Epithelial cell of esophagus (primary cell): ENCODE results near the gene SPEM1.

ENCODE experiments used
- DNase-seq: peaks from one replicate; pipeline ENCODE4 v3.0.0; 2010; ENCODE audit warnings: low read depth
- H3K4me3 ChIP-seq: 2 replicates; pipeline ENCODE4 v1.5.1; 2011; ENCODE audit warnings: mild to moderate bottlenecking, low read length, control low read depth
- CTCF ChIP-seq: IDR thresholded peaks from 2 replicates; pipeline ENCODE4 v1.5.1; 2011; ENCODE audit warnings: low read depth, mild to moderate bottlenecking, low read length, control low read depth, inconsistent platforms; ENCODE audit not compliant: insufficient read depth; ENCODE audit errors: missing control alignments

Gene SPEM1

GRCh38 chr17:7464081-7464480 is 44.0 kb downstream of the SPEM1 start:
- H3K4me3 ChIP-seq: no peak overlapping the region
- DNase-seq: peak; percentile 75
- no peak for TF ChIP-seq CTCF

GRCh38 chr17:7465597-7466275 is 45.6 kb downstream of the SPEM1 start:
- no peak for DNase-seq
- no peak overlapping the region for H3K4me3 ChIP-seq
- TF ChIP-seq CTCF: no peak

- DNase-seq: no peak
- H3K4me3 ChIP-seq: no peak overlapping the region
Measured at GRCh38 chr17:7466318-7466638, 46.2 kb downstream of the SPEM1 start.

GRCh38 chr17:7466639-7467341 is 46.7 kb downstream of the SPEM1 start:
- DNase-seq: no peak
- no peak overlapping the region for H3K4me3 ChIP-seq
- TF ChIP-seq CTCF: no peak

More at GRCh38 chr17:7466318-7466638, 46.2 kb downstream of the SPEM1 start:
- TF ChIP-seq CTCF: no peak

GRCh38 chr17:7467498-7467897 is 47.4 kb downstream of the SPEM1 start:
- DNase-seq: no peak
- TF ChIP-seq CTCF: no peak
- H3K4me3 ChIP-seq: no peak overlapping the region

GRCh38 chr17:7468290-7468689 is 48.2 kb downstream of the SPEM1 start:
- TF ChIP-seq CTCF: no peak
- H3K4me3 ChIP-seq: no peak overlapping the region
- DNase-seq: no peak
